Nephron progenitor cell (in vitro differentiated cells): Measurements from ENCODE around the gene GALNT10.

ENCODE experiments used
- DNase-seq: peaks from one replicate; pipeline ENCODE4 v3.0.0; 2021
- H3K27ac Mint-ChIP-seq: 2 replicates; pipeline ENCODE4 v1.8.0; 2021; ENCODE audit warnings: mild to moderate bottlenecking, moderate library complexity, mixed read lengths
- H3K27me3 Mint-ChIP-seq: 2 replicates; pipeline ENCODE4 v1.8.0; 2021; ENCODE audit warnings: mild to moderate bottlenecking, low read depth, mixed read lengths; ENCODE audit not compliant: poor library complexity
- H3K36me3 Mint-ChIP-seq: 2 replicates; pipeline ENCODE4 v1.8.0; 2021; ENCODE audit warnings: low read depth, mixed read lengths
- H3K4me1 Mint-ChIP-seq: 2 replicates; pipeline ENCODE4 v1.8.0; 2021; ENCODE audit warnings: mixed read lengths
- H3K4me3 Mint-ChIP-seq: 2 replicates; pipeline ENCODE4 v1.8.0; 2021; ENCODE audit warnings: mild to moderate bottlenecking, moderate library complexity, mixed read lengths
- H3K9me3 Mint-ChIP-seq: 2 replicates; pipeline ENCODE4 v1.8.0; 2021; ENCODE audit warnings: mild to moderate bottlenecking, moderate library complexity, mixed read lengths
- CTCF ChIP-seq: fragments of 200-600 bp; sonication (generic); IDR thresholded peaks from 2 replicates; pipeline ENCODE4 v1.5.0; 2021; ENCODE audit warnings: antibody characterized with exemption

Gene GALNT10

GRCh38 chr5:154312000-154312399 is 121.5 kb downstream of the GALNT10 start:
- no peak for TF ChIP-seq CTCF
- no peak for DNase-seq
- H3K36me3 Mint-ChIP-seq: peaks cover 4% of the 10 kb centered on the region
- H3K27ac Mint-ChIP-seq: peak overlapping the region; percentile 17
- H3K4me3 Mint-ChIP-seq: no peak overlapping the region
- no peaks in the 10 kb centered on the region for H3K27me3 Mint-ChIP-seq
- H3K9me3 Mint-ChIP-seq: no peaks in the 10 kb centered on the region
- peaks cover 8% of the 10 kb centered on the region for H3K4me1 Mint-ChIP-seq

- Mint-ChIP-seq H3K27me3 (no peaks in the 10 kb centered on the region), H3K9me3 (no peaks in the 10 kb centered on the region), H3K36me3 (peaks cover 3% of the 10 kb centered on the region), H3K4me1 (peaks cover 9% of the 10 kb centered on the region), H3K27ac (no peak overlapping the region), H3K4me3 (no peak overlapping the region)
- DNase-seq: no peak
- TF ChIP-seq CTCF: no peak
These were observed 122.0 kb downstream of the GALNT10 start for GRCh38 chr5:154312576-154312975.

GRCh38 chr5:154313360-154314017 is 123.0 kb downstream of the GALNT10 start:
- Mint-ChIP-seq H3K27ac (peak overlapping the region; percentile 62), H3K36me3 (peaks cover 3% of the 10 kb centered on the region), H3K27me3 (no peaks in the 10 kb centered on the region), H3K4me1 (peaks cover 11% of the 10 kb centered on the region), H3K9me3 (no peaks in the 10 kb centered on the region), H3K4me3 (no peak overlapping the region)
- no peak for TF ChIP-seq CTCF
- no peak for DNase-seq

GRCh38 chr5:154315196-154315595 is 124.7 kb downstream of the GALNT10 start:
- Mint-ChIP-seq H3K27me3 (no peaks in the 10 kb centered on the region), H3K27ac (no peak overlapping the region), H3K4me3 (no peak overlapping the region), H3K9me3 (no peaks in the 10 kb centered on the region), H3K4me1 (peaks cover 28% of the 10 kb centered on the region), H3K36me3 (no peaks in the 10 kb centered on the region)
- no peak for TF ChIP-seq CTCF
- no peak for DNase-seq

GRCh38 chr5:154315756-154316155 is 125.2 kb downstream of the GALNT10 start:
- H3K4me3 Mint-ChIP-seq: no peak overlapping the region
- H3K27ac Mint-ChIP-seq: no peak overlapping the region
- no peaks in the 10 kb centered on the region for H3K36me3 Mint-ChIP-seq
- H3K4me1 Mint-ChIP-seq: peaks cover 33% of the 10 kb centered on the region
- H3K9me3 Mint-ChIP-seq: no peaks in the 10 kb centered on the region
- no peak for DNase-seq
- no peak for TF ChIP-seq CTCF
- no peaks in the 10 kb centered on the region for H3K27me3 Mint-ChIP-seq

- H3K36me3 Mint-ChIP-seq: no peaks in the 10 kb centered on the region
- H3K27me3 Mint-ChIP-seq: peaks cover 3% of the 10 kb centered on the region
- H3K4me3 Mint-ChIP-seq: no peak overlapping the region
- no peaks in the 10 kb centered on the region for H3K9me3 Mint-ChIP-seq
- no peak for TF ChIP-seq CTCF
- H3K4me1 Mint-ChIP-seq: peaks cover 40% of the 10 kb centered on the region
- no peak overlapping the region for H3K27ac Mint-ChIP-seq
- no peak for DNase-seq
These were observed 125.8 kb downstream of the GALNT10 start for GRCh38 chr5:154316223-154316935.
